Colon (tissue), 2 donors: Measurements from ENCODE around the gene SMIM41.
"Not testable (repeated sequence)": the region's sequence is repeated elsewhere in the genome, so short reads cannot be mapped to it uniquely, and the experiment has no call there.

Source experiments
- FAIRE-seq: peaks from 2 replicates; lab custom pipeline; 2012; peaks lifted over from hg19 to GRCh38; lab: Jason Lieb, UNC
- donor health status: control.
- donor health status: control.

The SMIM41 gene

GRCh38 chr12:52085682-52086180 is 6.2 kb downstream of the SMIM41 start:
- no peak for FAIRE-seq

- no peak for FAIRE-seq
Observed at GRCh38 chr12:52086366-52086765, 6.9 kb downstream of the SMIM41 start.

- no peak for FAIRE-seq
Observed at GRCh38 chr12:52086944-52087835, 7.7 kb downstream of the SMIM41 start.

GRCh38 chr12:52087961-52088820 is 8.7 kb downstream of the SMIM41 start:
- no peak for FAIRE-seq

GRCh38 chr12:52089491-52089890 is 10.0 kb downstream of the SMIM41 start:
- no peak for FAIRE-seq

- FAIRE-seq: no peak
Observed at GRCh38 chr12:52090291-52090690, 10.8 kb downstream of the SMIM41 start.

- FAIRE-seq: no peak
Observed at GRCh38 chr12:52091061-52091460, 11.6 kb downstream of the SMIM41 start.

- no peak for FAIRE-seq
Observed at GRCh38 chr12:52091869-52092268, 12.4 kb downstream of the SMIM41 start.

GRCh38 chr12:52093346-52093745 is 13.8 kb downstream of the SMIM41 start:
- FAIRE-seq: no peak

- peak; percentile 21 for FAIRE-seq
Observed at GRCh38 chr12:52096332-52097044, 17.0 kb downstream of the SMIM41 start.

- no peak for FAIRE-seq
Observed at GRCh38 chr12:52097045-52097666, 17.7 kb downstream of the SMIM41 start.

- FAIRE-seq: not testable (repeated sequence)
Observed at GRCh38 chr12:52104431-52105089, 25.1 kb downstream of the SMIM41 start.

- FAIRE-seq: not testable (repeated sequence)
Observed at GRCh38 chr12:52116222-52117125, 37.0 kb downstream of the SMIM41 start.

GRCh38 chr12:52117806-52118475 is 38.4 kb downstream of the SMIM41 start:
- not testable (repeated sequence) for FAIRE-seq

- FAIRE-seq: no peak
Observed at GRCh38 chr12:52119398-52120254, 40.1 kb downstream of the SMIM41 start.

GRCh38 chr12:52120951-52121823 is 41.7 kb downstream of the SMIM41 start:
- FAIRE-seq: no peak

GRCh38 chr12:52121824-52122539 is 42.5 kb downstream of the SMIM41 start:
- FAIRE-seq: no peak
